Activated CD8-positive, alpha-beta memory T cell treated with anti-CD3 and anti-CD28 coated beads, Interleukin-2, amount 10 ng/mL, durations not matched to agents 7 days and 5 days (primary cell): Measurements from ENCODE around the gene ZNF155. TPM values are rescaled to one million over a fixed set of nuclear protein-coding genes. Genes with fewer than 3 reads are reported as not detected.

Source experiments
- ATAC-seq: fragments of 150-1000 bp; cut with Tn5 transposase; one replicate; pipeline ENCODE4 v1.10.0; 2021; ENCODE audit warnings: moderate library complexity
- CTCF ChIA-PET: fragments of 350-600 bp; sonication (Branson Sonifier 250); formaldehyde crosslinking; loops from one replicate; lab custom pipeline; 2021; ENCODE audit warnings: antibody characterized with exemption; lab: Charles Lee
- DNase-seq: peaks from one replicate; pipeline ENCODE4 v3.0.0-alpha.2; 2020
- H3K27ac Mint-ChIP-seq: one replicate; pipeline ENCODE4 v1.8.0; 2021; ENCODE audit warnings: mild to moderate bottlenecking, mixed read lengths
- H3K27me3 Mint-ChIP-seq: one replicate; pipeline ENCODE4 v1.8.0; 2021; ENCODE audit warnings: mixed read lengths
- H3K36me3 Mint-ChIP-seq: one replicate; pipeline ENCODE4 v1.8.0; 2021; ENCODE audit warnings: mild to moderate bottlenecking, mixed read lengths
- H3K4me1 Mint-ChIP-seq: one replicate; pipeline ENCODE4 v1.8.0; 2021; ENCODE audit warnings: mixed read lengths
- H3K4me3 Mint-ChIP-seq: one replicate; pipeline ENCODE4 v1.8.0; 2021; ENCODE audit warnings: mild to moderate bottlenecking, moderate library complexity, mixed read lengths
- H3K9me3 Mint-ChIP-seq: one replicate; pipeline ENCODE4 v1.8.0; 2022; ENCODE audit warnings: low read depth, mixed read lengths
- total RNA-seq, 2 experiments: library from RNA; stranded (reverse); gene quantifications; one replicate each; pipeline ENCODE4 v1.2.3, GENCODE V29; 2021

The ZNF155 gene
- total RNA-seq, 2 experiments from 2014 or later = 7.1 to 7.3 TPM

DNA sequence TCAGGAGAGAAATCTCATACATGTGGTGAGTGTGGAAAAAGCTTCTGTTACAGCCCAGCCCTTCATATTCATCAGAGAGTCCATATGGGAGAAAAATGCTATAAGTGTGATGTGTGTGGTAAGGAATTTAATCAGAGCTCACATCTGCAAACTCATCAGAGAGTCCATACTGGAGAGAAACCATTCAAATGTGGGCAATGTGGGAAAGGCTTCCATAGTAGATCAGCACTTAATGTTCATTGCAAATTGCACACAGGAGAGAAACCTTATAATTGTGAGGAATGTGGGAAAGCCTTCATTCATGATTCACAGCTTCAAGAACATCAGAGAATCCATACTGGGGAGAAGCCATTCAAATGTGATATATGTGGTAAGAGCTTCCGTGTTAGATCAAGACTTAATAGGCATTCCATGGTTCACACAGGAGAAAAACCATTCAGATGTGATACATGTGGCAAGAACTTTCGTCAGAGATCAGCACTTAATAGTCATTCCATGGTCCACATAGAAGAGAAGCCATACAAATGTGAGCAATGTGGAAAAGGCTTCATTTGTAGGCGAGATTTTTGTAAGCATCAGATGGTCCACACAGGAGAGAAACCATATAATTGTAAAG lies 17.8 kb upstream of the ZNF155 start:
- Mint-ChIP-seq H3K9me3 (peaks cover 51% of the 10 kb centered on the region), H3K4me1 (no peaks in the 10 kb centered on the region), H3K36me3 (peaks cover 35% of the 10 kb centered on the region), H3K27ac (no peak overlapping the region), H3K27me3 (no peaks in the 10 kb centered on the region), H3K4me3 (no peak overlapping the region)
- CTCF ChIA-PET = no interaction called here
- no peak for ATAC-seq
- DNase-seq = no peak

DNA sequence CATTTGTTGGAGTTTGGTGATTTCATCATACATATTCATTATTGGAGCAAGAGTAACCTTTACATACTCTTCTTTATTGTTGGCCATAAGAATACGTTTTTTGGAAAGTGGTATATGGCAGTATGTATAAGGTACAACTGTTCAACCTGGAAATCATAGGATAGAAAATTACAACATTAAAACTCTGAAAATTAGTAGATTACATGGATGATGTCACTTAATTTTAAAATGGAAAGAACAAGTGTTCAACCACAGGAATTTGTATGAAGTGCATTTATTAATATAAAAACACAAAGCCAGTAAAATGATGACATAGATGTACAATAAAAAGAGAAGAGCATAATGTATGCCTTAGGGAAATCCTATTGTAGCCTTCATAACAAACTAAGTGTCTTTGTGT lies 7.3 kb upstream of the ZNF155 start:
- Mint-ChIP-seq H3K27me3 (no peaks in the 10 kb centered on the region), H3K27ac (no peak overlapping the region), H3K36me3 (peaks cover 2% of the 10 kb centered on the region), H3K4me3 (no peak overlapping the region), H3K4me1 (no peaks in the 10 kb centered on the region), H3K9me3 (peaks cover 28% of the 10 kb centered on the region)
- CTCF ChIA-PET = no interaction called here
- ATAC-seq (no peak), DNase-seq (no peak)

DNA sequence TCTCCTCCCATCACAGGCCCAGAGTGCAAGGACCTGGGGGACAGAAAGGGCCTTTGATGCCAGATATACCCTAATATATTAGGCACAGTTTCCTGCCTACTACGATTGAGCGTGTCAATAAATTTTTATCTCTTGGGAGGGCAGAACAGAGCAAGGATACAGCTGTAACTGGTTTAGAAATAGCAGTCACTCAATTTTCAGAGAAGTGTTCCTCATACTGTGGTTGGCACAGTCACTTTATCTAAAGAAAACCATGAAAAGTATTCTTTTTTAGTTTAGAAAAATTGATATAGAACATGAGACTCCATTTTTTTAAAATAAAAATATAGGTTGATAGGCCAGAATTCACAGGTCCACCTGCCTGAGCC lies 460 bp upstream of the ZNF155 start:
- Mint-ChIP-seq H3K36me3 (peaks cover 24% of the 10 kb centered on the region), H3K9me3 (peaks cover 15% of the 10 kb centered on the region), H3K27ac (no peak overlapping the region), H3K4me3 (peak overlapping the region; percentile 97), H3K27me3 (no peaks in the 10 kb centered on the region), H3K4me1 (peaks cover 9% of the 10 kb centered on the region)
- DNase-seq (no peak), ATAC-seq (no peak)
- CTCF ChIA-PET = no interaction called here

DNA sequence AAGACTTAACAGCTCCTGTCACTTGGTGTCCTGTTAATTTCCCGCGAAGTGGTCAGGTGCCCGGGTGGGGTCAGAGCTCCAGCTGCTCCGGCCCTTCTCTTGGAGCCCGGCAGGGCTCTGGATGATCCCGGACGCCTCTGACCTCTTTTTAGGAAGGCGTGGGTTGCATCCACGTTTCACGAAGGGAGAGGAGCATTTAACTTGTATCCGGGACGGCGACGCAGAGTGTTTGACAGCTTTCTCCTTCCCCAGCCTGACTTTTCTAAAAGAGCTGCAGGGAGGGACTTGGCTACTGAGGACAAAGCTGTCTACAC lies 656 bp downstream of the ZNF155 start:
- H3K4me1 Mint-ChIP-seq = peaks cover 9% of the 10 kb centered on the region
- DNase-seq (no peak), ATAC-seq (peak; percentile 28)
- peaks cover 13% of the 10 kb centered on the region for H3K9me3 Mint-ChIP-seq
- CTCF ChIA-PET = interaction anchor here (1.3 kb wide), 1 partner anchor 110 kb away, joined by 4 read pairs; the partner anchor contains the start of gene ZNF224
- peak overlapping the region; percentile 97 for H3K27ac Mint-ChIP-seq
- peak overlapping the region; percentile 97 for H3K4me3 Mint-ChIP-seq
- no peaks in the 10 kb centered on the region for H3K27me3 Mint-ChIP-seq
- H3K36me3 Mint-ChIP-seq = peaks cover 35% of the 10 kb centered on the region

- H3K27me3 Mint-ChIP-seq = no peaks in the 10 kb centered on the region
- H3K27ac Mint-ChIP-seq = no peak overlapping the region
- peaks cover 26% of the 10 kb centered on the region for H3K9me3 Mint-ChIP-seq
- CTCF ChIA-PET = no interaction called here
- ATAC-seq (no peak), DNase-seq (no peak)
- H3K4me3 Mint-ChIP-seq = no peak overlapping the region
- peaks cover 62% of the 10 kb centered on the region for H3K36me3 Mint-ChIP-seq
- H3K4me1 Mint-ChIP-seq = peaks cover 9% of the 10 kb centered on the region
These were observed 13.8 kb downstream of the ZNF155 start for GRCh38 chr19:43997631-43998290.

DNA sequence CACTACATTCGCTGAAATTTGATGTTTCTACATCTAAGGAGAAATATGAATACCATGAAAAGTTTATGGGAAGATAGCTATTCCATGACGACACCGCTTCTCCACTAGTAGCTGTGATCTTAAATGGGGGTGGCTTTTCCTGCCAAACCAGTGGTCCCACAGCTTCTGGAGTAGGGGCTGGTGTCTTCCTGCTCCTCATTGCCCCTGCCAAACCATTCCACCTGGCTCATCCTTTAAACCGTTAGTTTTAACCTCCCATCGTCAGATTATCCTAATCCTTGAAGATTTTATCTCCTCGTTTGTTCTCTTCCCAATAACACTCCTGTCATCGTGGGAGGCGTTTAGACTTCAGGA lies 18.2 kb downstream of the ZNF155 start:
- H3K4me1 Mint-ChIP-seq = peaks cover 16% of the 10 kb centered on the region
- peaks cover 29% of the 10 kb centered on the region for H3K9me3 Mint-ChIP-seq
- peak overlapping the region; percentile 91 for H3K4me3 Mint-ChIP-seq
- H3K27ac Mint-ChIP-seq = peak overlapping the region; percentile 96
- peaks cover 46% of the 10 kb centered on the region for H3K36me3 Mint-ChIP-seq
- DNase-seq (no peak), ATAC-seq (no peak)
- CTCF ChIA-PET = interaction anchor here (1.4 kb wide), 1 partner anchor 49 kb away, joined by 4 read pairs; no protein-coding TSS in a partner anchor
- no peaks in the 10 kb centered on the region for H3K27me3 Mint-ChIP-seq

DNA sequence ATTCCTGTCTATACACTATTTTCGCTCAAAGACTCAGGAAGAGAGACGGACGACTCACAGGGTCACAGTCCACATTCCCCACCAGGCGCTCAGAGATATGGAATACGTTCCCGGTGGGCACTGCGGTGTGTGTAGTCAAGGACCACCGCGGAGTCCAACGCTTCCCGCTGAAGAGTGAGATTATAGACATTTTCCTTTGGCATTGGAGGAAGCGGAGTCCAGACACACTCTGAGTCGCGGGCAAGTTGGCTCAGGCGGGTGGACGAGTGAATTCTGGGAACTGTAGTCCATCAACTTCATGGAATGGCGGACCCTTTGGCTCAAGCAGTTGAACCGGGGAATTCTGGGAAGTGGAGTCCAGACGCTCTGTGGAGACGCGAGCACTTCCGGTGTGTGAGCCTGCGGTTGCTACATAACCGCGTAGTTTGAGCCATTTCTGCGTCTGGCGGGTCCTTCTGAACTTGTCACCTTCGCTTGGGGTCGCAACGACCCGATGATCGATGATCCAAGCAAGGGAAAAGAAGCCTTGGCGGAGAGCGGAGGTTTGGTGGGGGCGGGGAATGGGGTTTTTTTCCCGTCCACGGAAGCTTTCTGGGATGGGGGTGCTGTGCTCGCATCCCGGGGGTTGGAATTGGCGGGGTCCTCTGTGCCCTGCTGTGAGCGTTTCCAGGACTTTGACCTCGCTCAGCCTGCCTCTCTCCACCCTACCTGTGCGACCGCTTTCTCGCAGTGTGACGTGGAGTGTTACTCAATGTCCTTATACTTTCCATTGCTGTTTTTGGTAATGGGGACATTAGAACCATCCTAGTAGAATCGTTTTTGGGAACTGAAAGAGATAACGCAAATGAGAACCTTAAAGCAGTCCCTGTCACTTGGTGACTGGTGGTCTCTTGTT lies 18.8 kb downstream of the ZNF155 start, which contains the start of gene ZNF230:
TSS of gene ZNF230 (plus strand) at position 392 of the 895 bp plus-strand sequence. CDS start 4,122 bp downstream, outside the sequence.
- DNase-seq = peak; percentile 92
- Mint-ChIP-seq H3K36me3 (peaks cover 47% of the 10 kb centered on the region), H3K27me3 (no peaks in the 10 kb centered on the region), H3K4me1 (peaks cover 16% of the 10 kb centered on the region), H3K9me3 (peaks cover 31% of the 10 kb centered on the region), H3K4me3 (peak within 1 kb of the TSS; percentile 91), H3K27ac (peak within 1 kb of the TSS; percentile 96)
- CTCF ChIA-PET = interaction anchor here (1.0 to 1.4 kb wide), 2 partner anchors 50 to 68 kb away, joined by 3 to 4 read pairs; partner anchors contain the start of gene ZNF45
- peak; percentile 96 for ATAC-seq

DNA sequence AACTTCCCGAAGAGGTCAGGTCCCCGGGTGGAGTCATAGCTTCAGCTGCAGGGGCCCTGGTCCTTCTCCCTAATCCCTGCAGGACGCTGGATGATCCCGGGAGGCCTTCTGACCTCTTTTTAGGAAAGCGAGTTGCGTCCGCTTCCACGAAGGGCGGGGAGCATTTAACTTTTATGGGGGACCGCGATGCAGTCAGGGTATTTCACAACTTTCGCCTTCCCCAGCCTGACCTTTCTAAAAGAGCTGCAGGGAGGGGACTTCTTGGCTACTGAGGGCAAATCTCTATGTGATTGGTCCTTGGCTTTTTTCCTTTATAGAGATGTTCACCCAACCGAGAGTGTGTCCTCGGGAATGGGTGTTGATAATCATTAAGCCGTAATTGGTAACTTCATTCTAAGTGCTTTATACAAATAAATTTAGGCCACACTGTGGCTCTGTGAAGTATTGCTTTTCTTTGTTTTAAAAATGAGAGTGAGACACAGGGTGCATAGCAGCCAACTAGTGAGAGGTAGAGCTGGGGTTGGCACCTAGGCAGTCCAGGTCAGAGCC lies 19.5 kb downstream of the ZNF155 start:
- Mint-ChIP-seq H3K27me3 (no peaks in the 10 kb centered on the region), H3K27ac (peak overlapping the region; percentile 96), H3K4me1 (peaks cover 16% of the 10 kb centered on the region), H3K4me3 (peak overlapping the region; percentile 91), H3K36me3 (peaks cover 48% of the 10 kb centered on the region), H3K9me3 (peaks cover 26% of the 10 kb centered on the region)
- CTCF ChIA-PET = interaction anchor here (1.0 kb wide), 1 partner anchor 68 kb away, joined by 3 read pairs; the partner anchor contains the start of gene ZNF45
- ATAC-seq = peak; percentile 44
- peak; percentile 46 for DNase-seq

- no peak for ATAC-seq
These were observed 22.0 kb downstream of the ZNF155 start for GRCh38 chr19:44005973-44006372.

DNA sequence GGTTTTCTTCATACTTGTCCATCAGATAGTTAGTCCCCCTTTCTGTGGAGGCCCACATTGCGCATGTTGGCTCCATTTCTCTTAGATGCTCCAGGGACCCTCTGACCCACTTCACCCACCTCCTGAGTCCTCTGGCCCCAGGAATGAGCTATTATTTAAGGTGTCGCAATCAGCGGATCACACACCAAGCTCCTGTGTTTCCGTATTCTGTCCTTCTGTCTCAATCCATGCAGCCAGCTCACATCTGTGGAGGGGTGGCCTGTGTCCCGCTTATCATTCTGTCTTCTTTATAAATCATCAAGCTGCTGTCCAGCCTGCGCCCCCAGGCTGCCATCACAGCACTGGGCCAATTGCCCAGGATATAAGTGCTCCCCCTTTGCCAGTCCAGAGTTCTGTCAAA lies 23.5 kb downstream of the ZNF155 start:
- ATAC-seq (no peak), DNase-seq (no peak)
- peaks cover 71% of the 10 kb centered on the region for H3K36me3 Mint-ChIP-seq
- peaks cover 9% of the 10 kb centered on the region for H3K4me1 Mint-ChIP-seq
- H3K27me3 Mint-ChIP-seq = no peaks in the 10 kb centered on the region
- CTCF ChIA-PET = no interaction called here
- H3K9me3 Mint-ChIP-seq = peaks cover 39% of the 10 kb centered on the region
- no peak overlapping the region for H3K27ac Mint-ChIP-seq
- H3K4me3 Mint-ChIP-seq = no peak overlapping the region

More at GRCh38 chr19:44005973-44006372, 22.0 kb downstream of the ZNF155 start:
- no peak overlapping the region for H3K27ac Mint-ChIP-seq
- H3K4me1 Mint-ChIP-seq = peaks cover 16% of the 10 kb centered on the region
- no peaks in the 10 kb centered on the region for H3K27me3 Mint-ChIP-seq
- peaks cover 63% of the 10 kb centered on the region for H3K36me3 Mint-ChIP-seq
- no peak for DNase-seq
- no peak overlapping the region for H3K4me3 Mint-ChIP-seq
- CTCF ChIA-PET = no interaction called here
- peaks cover 37% of the 10 kb centered on the region for H3K9me3 Mint-ChIP-seq

DNA sequence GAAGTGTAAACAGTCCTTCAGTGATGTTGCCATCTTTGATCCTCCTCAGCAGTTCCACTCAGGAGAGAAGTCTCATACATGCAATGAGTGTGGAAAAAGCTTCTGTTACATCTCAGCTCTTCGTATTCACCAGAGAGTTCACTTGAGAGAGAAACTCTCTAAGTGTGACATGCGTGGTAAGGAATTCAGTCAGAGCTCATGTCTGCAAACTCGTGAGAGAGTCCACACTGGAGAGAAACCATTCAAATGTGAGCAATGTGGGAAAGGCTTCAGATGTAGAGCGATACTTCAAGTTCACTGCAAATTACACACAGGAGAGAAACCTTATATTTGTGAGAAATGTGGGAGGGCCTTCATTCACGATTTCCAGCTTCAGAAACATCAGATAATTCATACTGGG lies 26.5 kb downstream of the ZNF155 start:
- DNase-seq (no peak), ATAC-seq (no peak)
- no peak overlapping the region for H3K27ac Mint-ChIP-seq
- H3K4me3 Mint-ChIP-seq = no peak overlapping the region
- CTCF ChIA-PET = no interaction called here
- peaks cover 2% of the 10 kb centered on the region for H3K4me1 Mint-ChIP-seq
- peaks cover 71% of the 10 kb centered on the region for H3K36me3 Mint-ChIP-seq
- no peaks in the 10 kb centered on the region for H3K27me3 Mint-ChIP-seq
- peaks cover 47% of the 10 kb centered on the region for H3K9me3 Mint-ChIP-seq

GRCh38 chr19:44019498-44019897 lies 35.5 kb downstream of the ZNF155 start:
- ATAC-seq (no peak), DNase-seq (no peak)
- H3K9me3 Mint-ChIP-seq = peaks cover 18% of the 10 kb centered on the region
- CTCF ChIA-PET = no interaction called here
- peaks cover 6% of the 10 kb centered on the region for H3K27me3 Mint-ChIP-seq
- H3K4me3 Mint-ChIP-seq = no peak overlapping the region
- H3K4me1 Mint-ChIP-seq = no peaks in the 10 kb centered on the region
- H3K36me3 Mint-ChIP-seq = peaks cover 5% of the 10 kb centered on the region
- H3K27ac Mint-ChIP-seq = no peak overlapping the region

DNA sequence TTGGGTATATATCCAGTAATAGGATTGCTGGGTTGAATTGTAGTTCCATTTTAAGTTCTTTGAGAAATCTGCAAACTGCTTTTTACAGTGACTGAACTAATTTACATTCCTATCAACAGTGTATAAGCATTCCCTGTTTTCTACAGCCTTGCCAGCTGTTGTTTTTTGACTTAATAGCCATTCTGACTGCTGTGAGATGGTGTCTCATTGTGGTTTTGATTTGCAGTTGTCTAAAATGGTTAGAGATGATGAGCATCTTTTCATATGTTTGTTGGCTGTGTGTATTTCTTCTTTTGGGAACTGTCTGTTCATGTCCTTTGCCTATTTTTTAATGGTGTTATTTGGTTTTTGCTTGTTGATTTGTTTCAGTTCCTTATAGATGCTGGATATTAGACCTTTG lies 37.2 kb downstream of the ZNF155 start:
- H3K36me3 Mint-ChIP-seq = peaks cover 15% of the 10 kb centered on the region
- peaks cover 24% of the 10 kb centered on the region for H3K9me3 Mint-ChIP-seq

More for the DNA sequence above, 37.2 kb downstream of the ZNF155 start:
- CTCF ChIA-PET = no interaction called here
- Mint-ChIP-seq H3K27ac (no peak overlapping the region), H3K27me3 (peaks cover 6% of the 10 kb centered on the region), H3K4me3 (no peak overlapping the region), H3K4me1 (peaks cover 15% of the 10 kb centered on the region)
- DNase-seq (no peak), ATAC-seq (no peak)
